Fibroblast of the aortic adventitia (primary cell): Measurements from ENCODE around the gene SLC6A6. TPM values are rescaled to one million over a fixed set of nuclear protein-coding genes. Genes with fewer than 3 reads are reported as not detected.
A peak's percentile ranks its signal among the peaks of the same experiment; 100 is the strongest.

Experiments
- DNase-seq: peaks from one replicate; pipeline ENCODE4 v3.0.0-alpha.2; 2010; ENCODE audit warnings: low read depth
- H3K4me3 ChIP-seq: 2 replicates; pipeline ENCODE4 v1.5.1; 2011; ENCODE audit warnings: low read depth, mild to moderate bottlenecking, control low read depth, low read length, moderate library complexity
- total RNA-seq: library from RNA; depleted of rRNA; stranded (reverse); fragments of >200 nt; gene quantifications from 2 replicates; pipeline ENCODE4 v1.2.3, GENCODE V29; 2012; ENCODE audit warnings: low replicate concordance
- TF ChIP-seq, protein P1 (sequence below): IDR thresholded peaks from 2 replicates; pipeline ENCODE4 v1.5.1; 2011; ENCODE audit warnings: mild to moderate bottlenecking, low read length, control low read depth, inconsistent platforms; ENCODE audit not compliant: insufficient read depth

The SLC6A6 gene
- total RNA-seq, 1 donor, result 31.4 TPM

DNA sequence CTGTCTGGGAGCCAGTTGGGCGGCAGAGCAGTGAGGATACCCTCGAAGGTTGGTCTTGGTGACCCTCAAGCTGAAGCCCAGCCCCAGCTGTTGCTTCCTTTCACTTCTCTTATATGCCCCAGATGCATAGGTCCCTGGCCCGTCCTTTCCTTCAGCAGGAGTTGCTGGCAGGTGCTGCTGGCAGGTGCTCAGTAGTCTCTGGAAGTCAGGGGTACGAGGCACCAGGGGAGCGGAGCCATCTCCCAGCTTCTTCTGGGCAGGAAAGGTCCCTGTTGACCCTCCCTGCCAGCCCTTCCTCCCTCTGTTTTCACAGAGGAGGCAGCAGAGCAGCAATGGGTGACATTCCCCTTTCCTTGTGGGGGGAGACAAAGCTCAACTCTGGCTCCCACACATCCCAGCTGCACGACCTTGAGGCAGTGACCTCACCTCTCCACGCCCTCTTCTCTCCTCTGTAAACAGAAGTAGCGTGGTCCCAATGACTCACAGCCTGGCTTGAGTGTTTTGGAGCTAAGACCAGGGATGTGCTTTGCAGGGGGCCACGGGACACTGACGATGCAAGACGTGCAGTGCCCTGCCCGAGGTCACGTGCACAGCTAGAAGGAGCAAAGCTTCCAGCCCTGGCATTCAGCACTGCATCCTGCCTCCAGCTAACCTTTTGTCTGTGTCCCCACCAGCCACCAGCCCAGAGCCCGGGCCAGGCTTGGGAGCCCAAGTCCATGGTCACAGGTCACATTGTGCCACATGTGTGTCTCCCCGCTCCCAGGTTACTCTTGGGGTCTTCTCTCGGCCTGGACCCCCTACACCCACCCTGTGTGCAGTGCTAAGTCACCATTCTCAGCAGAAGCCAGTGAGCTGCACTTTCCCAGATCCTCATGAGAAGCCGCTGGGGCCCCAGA, 49.7 kb downstream of the SLC6A6 start:
- TF ChIP-seq, protein P1, sequence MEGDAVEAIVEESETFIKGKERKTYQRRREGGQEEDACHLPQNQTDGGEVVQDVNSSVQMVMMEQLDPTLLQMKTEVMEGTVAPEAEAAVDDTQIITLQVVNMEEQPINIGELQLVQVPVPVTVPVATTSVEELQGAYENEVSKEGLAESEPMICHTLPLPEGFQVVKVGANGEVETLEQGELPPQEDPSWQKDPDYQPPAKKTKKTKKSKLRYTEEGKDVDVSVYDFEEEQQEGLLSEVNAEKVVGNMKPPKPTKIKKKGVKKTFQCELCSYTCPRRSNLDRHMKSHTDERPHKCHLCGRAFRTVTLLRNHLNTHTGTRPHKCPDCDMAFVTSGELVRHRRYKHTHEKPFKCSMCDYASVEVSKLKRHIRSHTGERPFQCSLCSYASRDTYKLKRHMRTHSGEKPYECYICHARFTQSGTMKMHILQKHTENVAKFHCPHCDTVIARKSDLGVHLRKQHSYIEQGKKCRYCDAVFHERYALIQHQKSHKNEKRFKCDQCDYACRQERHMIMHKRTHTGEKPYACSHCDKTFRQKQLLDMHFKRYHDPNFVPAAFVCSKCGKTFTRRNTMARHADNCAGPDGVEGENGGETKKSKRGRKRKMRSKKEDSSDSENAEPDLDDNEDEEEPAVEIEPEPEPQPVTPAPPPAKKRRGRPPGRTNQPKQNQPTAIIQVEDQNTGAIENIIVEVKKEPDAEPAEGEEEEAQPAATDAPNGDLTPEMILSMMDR, result no peak
- H3K4me3 ChIP-seq, result no peak overlapping the region
- DNase-seq, result peak; percentile 91

- peak overlapping the region; percentile 25 for H3K4me3 ChIP-seq
- TF ChIP-seq, protein P1, result peak; percentile 30
- peak; percentile 100 for DNase-seq
These were observed 50.6 kb downstream of the SLC6A6 start for GRCh38 chr3:14452740-14453710.

DNA sequence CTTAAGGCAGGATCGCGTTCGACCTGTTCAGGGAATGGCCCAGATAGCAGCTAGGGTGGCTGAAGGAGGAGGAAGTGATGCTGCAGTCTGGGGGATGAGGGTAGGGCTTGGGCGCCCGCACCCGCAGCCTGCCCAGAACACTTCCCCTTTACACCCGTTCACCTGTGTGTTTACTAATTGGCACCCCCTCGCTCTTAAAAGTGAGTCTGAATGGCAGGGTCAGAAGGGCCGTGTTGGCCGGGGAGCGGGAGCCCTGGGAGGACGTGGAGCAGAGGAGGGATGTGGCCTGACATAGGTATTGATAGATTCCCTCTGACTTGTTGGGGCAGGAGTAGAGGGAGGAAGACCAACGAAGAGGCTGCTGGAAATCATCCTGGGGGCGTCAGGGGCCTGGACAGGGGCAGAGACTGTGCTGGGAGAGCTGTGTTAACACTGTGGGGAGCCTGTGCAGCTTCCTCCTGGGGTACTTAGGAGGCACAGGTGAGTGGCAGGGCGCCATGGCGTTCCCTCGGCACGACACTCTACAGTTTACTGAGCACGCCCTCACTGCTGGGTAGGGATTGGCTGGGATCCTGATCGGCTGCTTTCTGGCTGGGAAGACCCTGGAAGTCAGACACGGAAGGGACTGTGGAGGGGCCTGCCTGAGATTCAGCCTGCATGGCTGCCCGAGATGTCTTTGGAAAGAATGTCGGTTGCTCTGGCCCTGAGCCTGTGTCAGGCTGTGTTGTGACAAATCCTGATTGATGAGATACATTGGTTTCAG, 51.7 kb downstream of the SLC6A6 start:
- no peak overlapping the region for H3K4me3 ChIP-seq
- DNase-seq, result no peak
- TF ChIP-seq, protein P1, result no peak

GRCh38 chr3:14454639-14455310, 52.4 kb downstream of the SLC6A6 start:
- TF ChIP-seq, protein P1, result no peak
- no peak overlapping the region for H3K4me3 ChIP-seq
- no peak for DNase-seq

DNA sequence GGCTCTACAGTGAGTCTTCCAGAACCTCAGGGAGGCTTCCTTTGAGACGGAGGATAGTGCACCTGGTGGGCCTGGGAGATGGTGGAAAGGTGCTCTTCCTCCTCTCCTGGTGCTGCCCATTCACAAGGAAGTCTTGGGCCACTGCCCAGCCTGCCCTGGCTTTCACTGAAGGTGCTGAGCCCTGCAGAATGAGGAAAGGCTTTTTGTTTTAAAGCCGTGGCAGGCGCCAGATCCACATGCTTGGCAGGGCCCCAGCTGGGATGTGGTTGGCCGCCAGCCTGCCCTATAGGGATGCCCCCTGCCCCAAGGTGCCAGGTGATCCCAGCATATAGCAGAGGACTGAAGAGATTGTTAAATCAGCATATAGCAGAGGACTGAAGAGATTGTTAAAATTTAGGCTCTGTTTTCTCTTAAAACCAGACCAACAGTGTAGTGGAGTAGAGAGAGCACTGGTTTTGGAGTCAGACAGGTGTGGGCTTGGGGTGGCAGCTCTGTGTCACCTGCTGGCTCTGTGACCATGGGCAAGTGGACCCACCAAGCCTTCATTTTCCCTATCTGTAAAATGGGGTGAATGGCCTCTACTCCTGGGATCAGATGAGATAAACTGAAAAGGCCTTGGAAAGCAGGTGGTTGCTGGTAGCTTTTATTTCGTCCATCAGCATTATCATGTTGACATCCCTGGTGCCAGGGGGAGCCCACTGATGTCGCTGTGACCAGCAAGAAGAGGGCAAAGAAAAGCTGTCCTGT, 53.3 kb downstream of the SLC6A6 start:
- TF ChIP-seq, protein P1, result no peak
- DNase-seq, result peak; percentile 23
- no peak overlapping the region for H3K4me3 ChIP-seq
